ENCODE measurements around the gene ASCL3. TPM values are rescaled to one million over a fixed set of nuclear protein-coding genes. Genes with fewer than 3 reads are reported as not detected.

The ASCL3 gene
- total and polyA plus RNA-seq, 2 of the 8 experiments (the other 6 are each of a cell fraction or from before 2014, with no cell fraction given) = not detected

DNA sequence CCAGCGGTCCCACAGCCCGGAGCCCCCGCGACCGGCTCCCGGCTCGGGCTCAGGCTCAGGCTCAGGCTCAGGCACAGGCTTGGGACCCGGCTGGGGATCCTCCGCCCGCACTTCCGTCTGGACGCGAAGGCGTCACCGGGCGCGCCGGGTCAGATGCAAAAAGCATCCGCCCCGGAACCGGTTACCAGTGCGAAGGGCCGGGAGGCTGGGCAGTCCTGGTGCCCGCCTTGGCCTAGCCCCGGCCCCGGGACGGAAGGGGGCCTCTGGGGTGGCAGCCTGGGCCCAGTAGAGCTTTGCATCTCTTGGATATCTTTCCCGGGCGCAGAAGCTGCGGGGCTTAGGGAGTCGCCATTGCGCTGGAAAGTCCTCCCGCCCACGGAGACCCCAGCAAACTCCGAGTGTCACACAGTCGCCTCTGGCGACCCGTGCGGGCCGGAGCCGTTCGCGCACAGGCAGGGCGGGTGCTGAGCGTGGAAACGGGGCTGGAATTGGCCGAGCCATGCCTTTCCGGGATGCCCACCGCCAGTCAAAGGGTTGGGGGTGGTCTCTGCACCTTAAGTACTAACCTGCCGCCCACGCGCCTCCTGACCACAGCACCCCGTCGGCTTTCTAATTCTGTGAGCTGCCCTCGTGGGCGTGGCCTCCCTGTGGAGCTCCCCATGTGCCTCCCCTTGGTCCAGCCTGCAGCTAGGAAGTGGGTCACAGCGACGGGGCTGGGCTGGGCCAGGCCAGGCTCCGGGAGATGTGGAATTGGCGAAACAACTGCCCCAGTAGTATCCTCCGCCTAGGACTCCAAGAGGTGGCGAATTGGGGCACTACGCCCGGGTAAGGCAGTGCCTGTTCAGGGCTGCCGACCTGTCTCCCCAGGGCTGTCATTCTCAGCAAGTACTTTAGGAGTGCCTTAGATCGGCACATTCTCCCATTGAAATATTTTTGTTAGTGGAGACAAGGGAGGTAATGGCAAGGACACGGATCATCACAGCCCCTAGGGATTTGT is 21.8 kb upstream of the ASCL3 start, which contains the start of gene TMEM9B (continued):
- TF ChIP-seq, protein P1, sequence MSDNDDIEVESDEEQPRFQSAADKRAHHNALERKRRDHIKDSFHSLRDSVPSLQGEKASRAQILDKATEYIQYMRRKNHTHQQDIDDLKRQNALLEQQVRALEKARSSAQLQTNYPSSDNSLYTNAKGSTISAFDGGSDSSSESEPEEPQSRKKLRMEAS (IDR thresholded peaks at IDR 0.05) = peak; percentile 38
- TF ChIP-seq TCF12 (IDR thresholded peaks at IDR 0.05; ENCODE audit: low read depth, low read length) = no peak
- TF ChIP-seq SIRT6 (IDR thresholded peaks at IDR 0.05; ENCODE audit: low read length) = no peak
- TF ChIP-seq BACH1 (IDR thresholded peaks at IDR 0.05; ENCODE audit: low read length) = 0 out of 2 replicates have a peak, but pooled peaks have one; percentile 47
- TF ChIP-seq FOSL1 (IDR thresholded peaks at IDR 0.05; ENCODE audit: insufficient read depth, low read depth, low read length) = no peak
- TF ChIP-seq CBX5 (IDR thresholded peaks at IDR 0.05; ENCODE audit: low read depth, low read length) = no peak
- peak; percentile 30; the same call in 1 of the 2 replicates for TF ChIP-seq GABPA (IDR thresholded peaks at IDR 0.05; ENCODE audit: borderline replicate concordance, insufficient read depth, low read length)
- no peak; the same call in 1 of the 2 replicates for TF ChIP-seq YY1 (IDR thresholded peaks at IDR 0.05; ENCODE audit: low read depth, low read length)
- TF ChIP-seq NANOG (IDR thresholded peaks at IDR 0.05; ENCODE audit: insufficient read depth, low read depth, low read length, poor library complexity, severe bottlenecking) = no peak
- peak; percentile 94 for TF ChIP-seq KDM4A (IDR thresholded peaks at IDR 0.05; ENCODE audit: low read depth, low read length, severe bottlenecking)
- no peak for TF ChIP-seq HDAC6 (IDR thresholded peaks at IDR 0.05; ENCODE audit: low read depth, low read length)
- TF ChIP-seq RXRA (IDR thresholded peaks at IDR 0.05; ENCODE audit: insufficient read depth, low read depth, low read length) = no peak
- peak; percentile 57 for TF ChIP-seq TAF1 (IDR thresholded peaks at IDR 0.05; ENCODE audit: low read depth, low read length)
- TF ChIP-seq, protein P2, sequence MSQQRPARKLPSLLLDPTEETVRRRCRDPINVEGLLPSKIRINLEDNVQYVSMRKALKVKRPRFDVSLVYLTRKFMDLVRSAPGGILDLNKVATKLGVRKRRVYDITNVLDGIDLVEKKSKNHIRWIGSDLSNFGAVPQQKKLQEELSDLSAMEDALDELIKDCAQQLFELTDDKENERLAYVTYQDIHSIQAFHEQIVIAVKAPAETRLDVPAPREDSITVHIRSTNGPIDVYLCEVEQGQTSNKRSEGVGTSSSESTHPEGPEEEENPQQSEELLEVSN (IDR thresholded peaks at IDR 0.05) = no peak; the same call in 1 of the 2 replicates
- TF ChIP-seq, protein P3, sequence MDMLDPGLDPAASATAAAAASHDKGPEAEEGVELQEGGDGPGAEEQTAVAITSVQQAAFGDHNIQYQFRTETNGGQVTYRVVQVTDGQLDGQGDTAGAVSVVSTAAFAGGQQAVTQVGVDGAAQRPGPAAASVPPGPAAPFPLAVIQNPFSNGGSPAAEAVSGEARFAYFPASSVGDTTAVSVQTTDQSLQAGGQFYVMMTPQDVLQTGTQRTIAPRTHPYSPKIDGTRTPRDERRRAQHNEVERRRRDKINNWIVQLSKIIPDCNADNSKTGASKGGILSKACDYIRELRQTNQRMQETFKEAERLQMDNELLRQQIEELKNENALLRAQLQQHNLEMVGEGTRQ (IDR thresholded peaks at IDR 0.05; ENCODE audit: low read length) = no peak
- TF ChIP-seq HDAC2 (IDR thresholded peaks at IDR 0.05; ENCODE audit: borderline replicate concordance in 1 of 2, low read depth in 2 of 2, low read length in 2 of 2) = peak in 1 of 2 experiments; percentile 92; a peak in 2 of 4 replicates
- no peak for TF ChIP-seq JUND (IDR thresholded peaks at IDR 0.05; ENCODE audit: low read length)
- no peak for TF ChIP-seq SP2 (IDR thresholded peaks at IDR 0.05; ENCODE audit: low read length)
- no peak for TF ChIP-seq BRCA1 (IDR thresholded peaks at IDR 0.05; ENCODE audit: low read depth, low read length)
- peak; percentile 89 for TF ChIP-seq PHF8 (conservative IDR thresholded peaks at IDR 0.05; ENCODE audit: low read depth, low read length)
- peak; percentile 50; the same call in 1 of the 2 replicates for TF ChIP-seq KDM5A (IDR thresholded peaks at IDR 0.05; ENCODE audit: low read length)

Data from H1 (cell line).